Kidney capillary endothelial cell (primary cell): Measurements from ENCODE around the gene MAGOHB.
"Not testable (repeated sequence)": the region's sequence is repeated elsewhere in the genome, so short reads cannot be mapped to it uniquely, and the experiment has no call there.

Source experiments
- DNase-seq: peaks from one replicate; pipeline ENCODE4 v3.0.0-alpha.2; 2018; ENCODE audit warnings: low spot score

Gene MAGOHB

DNA sequence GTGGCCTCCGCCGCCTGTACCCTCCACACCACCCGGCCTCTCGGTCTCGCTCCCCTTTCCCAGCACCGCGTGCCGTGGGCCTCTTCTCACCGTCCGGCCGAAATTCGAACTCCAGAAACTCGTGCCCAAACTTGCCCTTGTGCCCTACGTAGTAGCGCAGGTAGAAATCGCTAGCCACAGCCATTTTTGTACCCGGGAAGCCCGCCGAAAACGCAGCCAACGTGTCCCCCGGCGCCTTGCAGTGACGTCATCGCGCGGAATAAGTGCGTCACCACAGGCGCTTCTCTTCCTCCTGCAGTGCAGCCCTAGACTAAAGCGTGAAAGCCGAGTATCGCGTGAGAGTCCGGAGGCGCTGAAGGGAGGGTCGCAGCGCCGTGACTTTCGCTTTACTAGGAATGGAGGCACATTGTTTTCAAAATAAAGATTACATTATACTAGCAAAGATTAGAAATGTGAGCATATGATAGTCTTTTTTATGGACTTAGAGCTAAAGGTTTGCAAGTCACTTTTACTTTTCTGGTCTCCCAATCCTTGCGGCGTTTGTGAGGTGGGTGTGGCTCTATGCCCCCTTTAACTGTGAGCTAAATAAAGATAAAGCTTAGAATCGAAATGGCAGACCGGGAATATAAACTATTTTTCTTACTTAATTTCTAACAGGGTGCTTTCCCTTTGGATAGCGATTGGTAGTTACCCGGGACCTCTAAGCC lies at the start of gene MAGOHB:
TSS of gene MAGOHB (minus strand) at position 261 of the 707 bp plus-strand sequence. CDS start at position 184, 77 bp downstream.
- DNase-seq = peak; percentile 92

DNA sequence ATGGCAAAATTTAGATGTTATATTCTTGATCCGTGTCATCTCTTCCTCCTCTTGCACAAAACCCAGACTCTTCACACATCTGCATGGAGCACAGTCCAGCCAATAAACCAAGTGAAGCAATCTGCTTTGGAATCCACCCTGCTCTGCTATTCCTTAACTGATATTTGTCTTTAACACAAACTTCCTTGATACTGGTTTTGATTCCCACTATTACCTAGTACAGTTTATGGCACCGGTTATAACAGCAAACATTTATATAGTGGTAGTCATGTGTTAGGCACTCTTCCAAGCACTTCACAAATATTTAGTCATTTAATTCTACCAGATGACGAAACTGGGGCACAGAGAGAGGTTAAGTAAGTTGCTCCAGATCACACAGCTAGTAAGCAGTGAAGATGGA lies 47.9 kb upstream of the MAGOHB start:
- DNase-seq = no peak

DNA sequence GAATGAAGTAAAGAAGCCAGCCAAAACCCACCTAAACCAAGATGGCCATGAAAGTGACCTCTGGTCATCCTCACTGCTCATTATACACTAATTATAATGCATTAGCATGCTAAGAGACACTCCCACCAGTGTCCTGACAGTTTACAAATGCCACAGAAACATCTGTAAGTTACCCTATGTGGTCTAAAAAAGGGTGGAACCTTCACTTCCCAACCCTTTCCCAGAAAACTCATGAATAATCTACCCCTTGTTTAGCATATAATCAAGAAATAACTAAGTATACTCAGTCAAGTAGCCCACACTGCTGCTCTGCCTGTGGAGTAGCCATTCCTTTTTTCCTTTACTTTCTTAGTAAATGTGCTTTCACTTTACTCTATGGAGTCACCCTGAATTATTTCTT lies 40.6 kb upstream of the MAGOHB start:
- no peak for DNase-seq

DNA sequence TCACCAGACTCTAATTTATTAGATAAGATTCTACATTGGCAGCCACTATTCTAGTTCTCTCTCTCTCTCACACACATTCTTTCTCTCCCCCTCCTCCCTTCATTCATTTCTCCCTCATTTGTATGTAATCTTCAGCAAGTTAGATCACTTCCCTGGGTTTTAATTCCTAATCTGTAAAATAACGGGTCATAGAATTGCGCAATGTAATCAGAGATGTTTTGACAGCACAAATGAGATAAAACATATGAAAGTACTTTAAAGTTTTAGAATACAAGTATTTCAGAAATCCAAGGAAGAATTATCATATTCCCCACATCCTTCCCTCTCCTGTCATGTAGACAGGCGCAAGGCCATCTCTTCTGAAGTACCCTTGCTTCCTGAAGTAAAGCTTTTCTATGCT lies 38.8 kb upstream of the MAGOHB start:
- DNase-seq = no peak

GRCh38 chr12:10646576-10646975 lies 33.2 kb upstream of the MAGOHB start:
- not testable (repeated sequence) for DNase-seq

DNA sequence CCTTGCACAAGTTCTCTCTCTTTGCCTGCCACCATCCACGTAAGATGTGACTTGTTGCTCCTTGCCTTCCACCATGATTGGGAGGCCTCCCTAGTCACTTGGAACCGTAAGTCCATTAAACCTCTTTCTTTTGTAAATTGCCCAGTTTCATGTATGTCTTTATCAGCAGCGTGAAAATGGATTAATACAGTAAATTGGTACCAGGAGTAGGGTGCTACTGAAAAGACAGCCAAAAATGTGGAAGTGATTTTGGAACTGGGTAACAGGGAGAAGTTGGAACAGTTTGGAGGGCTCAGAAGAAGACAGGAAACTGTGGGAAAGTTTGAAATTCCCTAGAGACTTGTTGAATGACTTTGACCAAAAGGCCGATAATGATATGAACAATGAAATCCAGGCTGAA lies 32.5 kb upstream of the MAGOHB start:
- no peak for DNase-seq

GRCh38 chr12:10641735-10642500 lies 28.5 kb upstream of the MAGOHB start:
- peak; percentile 98 for DNase-seq

DNA sequence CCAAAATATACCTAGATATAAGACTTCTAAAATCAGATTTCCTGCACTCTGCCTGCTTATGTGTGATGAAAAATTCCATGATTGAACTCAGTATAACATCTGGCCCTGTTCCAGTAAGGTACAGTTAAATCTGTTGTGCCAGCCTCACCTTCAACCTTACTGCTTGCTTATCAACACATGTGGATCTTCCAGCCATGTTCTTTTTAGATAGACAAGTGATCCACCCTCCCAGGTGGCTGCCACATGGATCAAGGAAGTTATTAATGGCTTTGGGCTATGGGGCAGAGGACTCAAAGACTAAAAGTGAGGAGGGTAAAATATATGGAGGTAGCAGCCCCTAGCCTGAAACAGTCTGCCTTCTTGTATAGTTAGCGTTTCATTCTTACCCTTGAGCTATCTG lies 25.3 kb upstream of the MAGOHB start:
- no peak for DNase-seq

GRCh38 chr12:10636611-10637010 lies 23.2 kb upstream of the MAGOHB start:
- DNase-seq = no peak

DNA sequence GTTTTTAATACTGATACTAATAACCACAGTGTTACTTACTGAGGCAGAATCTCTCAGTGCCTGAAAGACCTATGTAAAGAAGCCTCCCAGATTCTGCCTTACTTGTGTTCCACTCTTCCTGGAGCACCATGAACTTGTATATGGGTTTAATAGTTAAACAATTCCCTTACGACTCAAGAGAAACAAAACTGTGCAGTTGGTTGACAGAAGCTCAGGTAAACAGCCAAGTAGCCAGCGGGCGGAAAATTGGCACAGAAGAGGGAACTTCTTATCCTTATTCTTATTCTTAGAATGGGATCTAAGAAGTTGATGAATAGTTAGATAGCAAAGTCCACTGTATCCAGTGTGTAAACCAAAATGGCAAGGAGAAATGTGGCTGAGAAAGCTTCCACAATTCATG lies 22.7 kb upstream of the MAGOHB start:
- no peak for DNase-seq

GRCh38 chr12:10635306-10635705 lies 21.9 kb upstream of the MAGOHB start:
- DNase-seq = no peak

- no peak for DNase-seq
Observed at GRCh38 chr12:10634427-10634826, 21.0 kb upstream of the MAGOHB start.

DNA sequence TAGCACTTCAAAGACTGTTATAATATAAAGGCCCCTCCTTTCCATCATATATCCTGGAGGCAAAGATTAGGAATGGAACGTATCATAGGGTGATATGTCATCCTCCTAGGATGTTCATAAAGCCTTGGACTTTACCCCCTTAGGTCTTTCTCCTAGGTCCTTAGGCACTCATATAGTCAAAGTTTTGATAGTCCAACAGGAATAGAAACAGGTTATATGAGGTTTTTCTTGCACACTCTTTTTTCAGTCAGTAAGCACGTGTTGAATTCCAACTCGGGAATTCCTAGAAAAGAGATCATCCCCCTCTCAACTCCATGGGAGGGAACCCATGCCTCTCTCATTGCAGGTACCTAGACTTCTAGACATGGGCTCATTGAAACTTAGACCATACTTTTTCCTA lies 20.1 kb upstream of the MAGOHB start:
- no peak for DNase-seq

DNA sequence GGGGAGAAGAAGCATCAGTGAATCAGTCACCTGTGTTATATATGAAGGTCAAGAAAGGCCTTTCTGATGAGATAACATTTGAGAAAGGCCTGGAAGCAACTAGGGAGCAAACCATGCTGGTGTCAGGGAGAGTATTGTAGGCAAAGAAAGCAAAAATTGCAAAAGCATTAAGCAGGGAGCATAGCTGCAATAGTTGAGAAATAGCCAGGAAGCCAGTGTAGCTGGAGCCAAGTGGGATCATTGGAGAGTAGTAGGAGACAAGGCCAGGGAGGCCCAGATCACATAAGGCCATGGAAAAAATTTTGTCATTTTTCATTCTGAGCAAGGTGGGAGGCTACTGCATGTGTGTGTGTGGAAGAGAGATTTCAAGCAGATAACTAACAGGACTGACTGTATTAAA lies 18.8 kb upstream of the MAGOHB start:
- DNase-seq = no peak

GRCh38 chr12:10624605-10625004 lies 11.2 kb upstream of the MAGOHB start:
- DNase-seq = no peak

GRCh38 chr12:10623131-10623530 lies 9.7 kb upstream of the MAGOHB start:
- DNase-seq = no peak

DNA sequence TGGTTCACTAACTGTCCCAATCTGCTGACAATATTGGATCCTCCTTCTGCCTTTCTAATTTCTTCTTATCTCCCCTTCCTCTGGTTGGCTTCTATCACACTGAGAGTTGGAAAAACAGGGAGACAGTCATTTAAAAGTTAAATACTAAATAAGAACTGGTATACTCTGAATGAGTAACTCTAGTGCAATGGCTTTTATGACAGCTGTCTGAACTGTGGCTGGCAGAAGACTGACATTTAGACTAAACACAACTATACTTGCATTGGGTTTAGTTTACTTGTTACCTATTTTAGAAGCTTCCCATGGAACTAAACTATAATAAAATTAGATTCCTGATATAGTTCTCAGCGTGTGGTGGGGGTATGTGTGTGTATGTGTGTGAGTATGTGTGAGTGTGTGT lies 7.9 kb upstream of the MAGOHB start:
- DNase-seq = no peak

GRCh38 chr12:10620078-10620779 lies 6.8 kb upstream of the MAGOHB start:
- DNase-seq = no peak

GRCh38 chr12:10618338-10618987 lies 5.1 kb upstream of the MAGOHB start:
- DNase-seq = peak; percentile 94

DNA sequence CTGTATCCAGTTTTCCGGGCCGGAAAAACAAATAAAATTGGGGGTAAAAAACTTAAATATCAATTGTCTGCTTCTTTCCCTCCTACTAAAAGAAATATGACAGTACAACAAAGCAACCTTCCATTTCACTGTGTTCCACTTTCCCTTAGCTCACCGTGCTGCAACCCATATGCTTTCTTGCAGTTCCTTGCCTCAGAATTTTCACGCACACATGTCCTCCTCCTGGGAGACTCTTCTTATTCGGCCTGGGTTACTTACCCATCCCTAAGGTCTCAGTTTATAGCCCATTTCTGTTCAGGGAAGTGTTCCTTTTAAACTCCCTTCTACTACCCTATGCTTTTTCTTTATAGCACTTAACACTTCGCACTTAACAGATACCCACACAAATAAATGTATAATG lies 4.5 kb upstream of the MAGOHB start:
- DNase-seq = no peak

DNA sequence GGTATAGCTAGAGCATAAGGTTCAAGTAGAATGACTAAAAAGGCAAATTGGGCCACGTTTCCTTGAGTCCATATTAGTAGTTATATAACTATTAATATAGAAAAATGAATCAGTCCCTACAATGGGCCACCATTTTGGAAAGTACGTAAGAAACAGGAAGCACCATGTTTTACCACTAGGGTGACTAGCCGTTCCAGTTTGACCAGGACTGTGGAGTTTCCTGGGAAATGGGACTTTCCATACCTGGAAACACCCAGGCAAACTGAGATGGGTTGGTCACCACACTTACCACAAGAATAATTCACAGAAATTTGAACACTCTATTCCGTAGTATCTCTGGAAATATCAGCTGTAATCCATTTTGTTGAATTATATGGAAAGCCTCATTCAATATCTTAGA lies 2.1 kb upstream of the MAGOHB start:
- no peak for DNase-seq

- no peak for DNase-seq
Observed at GRCh38 chr12:10614056-10614370, 604 bp upstream of the MAGOHB start.

- DNase-seq = peak; percentile 15
Observed at GRCh38 chr12:10612984-10613348, 443 bp downstream of the MAGOHB start.
